GM12872 (cell line): ENCODE measurements around the gene LIPF.

ENCODE experiments used
- TF ChIP-seq, protein P1 (sequence below): IDR thresholded peaks from 3 replicates; pipeline ENCODE4 v1.5.1; 2011; ENCODE audit warnings: low read depth, mild to moderate bottlenecking, low read length, moderate library complexity; ENCODE audit not compliant: insufficient read depth

Gene LIPF

GRCh38 chr10:88640186-88640585 is 24.1 kb upstream of the LIPF start:
- TF ChIP-seq, protein P1, sequence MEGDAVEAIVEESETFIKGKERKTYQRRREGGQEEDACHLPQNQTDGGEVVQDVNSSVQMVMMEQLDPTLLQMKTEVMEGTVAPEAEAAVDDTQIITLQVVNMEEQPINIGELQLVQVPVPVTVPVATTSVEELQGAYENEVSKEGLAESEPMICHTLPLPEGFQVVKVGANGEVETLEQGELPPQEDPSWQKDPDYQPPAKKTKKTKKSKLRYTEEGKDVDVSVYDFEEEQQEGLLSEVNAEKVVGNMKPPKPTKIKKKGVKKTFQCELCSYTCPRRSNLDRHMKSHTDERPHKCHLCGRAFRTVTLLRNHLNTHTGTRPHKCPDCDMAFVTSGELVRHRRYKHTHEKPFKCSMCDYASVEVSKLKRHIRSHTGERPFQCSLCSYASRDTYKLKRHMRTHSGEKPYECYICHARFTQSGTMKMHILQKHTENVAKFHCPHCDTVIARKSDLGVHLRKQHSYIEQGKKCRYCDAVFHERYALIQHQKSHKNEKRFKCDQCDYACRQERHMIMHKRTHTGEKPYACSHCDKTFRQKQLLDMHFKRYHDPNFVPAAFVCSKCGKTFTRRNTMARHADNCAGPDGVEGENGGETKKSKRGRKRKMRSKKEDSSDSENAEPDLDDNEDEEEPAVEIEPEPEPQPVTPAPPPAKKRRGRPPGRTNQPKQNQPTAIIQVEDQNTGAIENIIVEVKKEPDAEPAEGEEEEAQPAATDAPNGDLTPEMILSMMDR = no peak

DNA sequence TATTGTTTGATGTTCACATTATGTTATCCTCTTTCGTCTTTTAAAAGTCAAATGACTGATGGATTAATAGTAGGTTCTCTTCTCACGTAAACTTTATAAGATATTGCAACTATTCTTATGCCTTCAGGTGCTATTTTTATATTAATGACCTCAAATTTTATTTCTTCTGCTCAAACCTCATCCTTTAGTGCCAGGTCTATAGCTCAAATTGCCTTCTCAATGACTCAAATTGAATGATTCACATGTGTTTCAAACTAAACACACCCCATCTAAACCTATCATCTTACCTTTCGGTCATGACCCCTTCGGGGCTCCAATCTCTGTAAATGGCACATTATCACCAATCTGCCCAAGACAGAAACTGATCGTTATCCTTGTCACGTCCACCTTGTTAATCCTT is 22.0 kb upstream of the LIPF start:
- TF ChIP-seq, protein P1 = no peak

- TF ChIP-seq, protein P1 = no peak
Observed at GRCh38 chr10:88642963-88643362, 21.3 kb upstream of the LIPF start.

DNA sequence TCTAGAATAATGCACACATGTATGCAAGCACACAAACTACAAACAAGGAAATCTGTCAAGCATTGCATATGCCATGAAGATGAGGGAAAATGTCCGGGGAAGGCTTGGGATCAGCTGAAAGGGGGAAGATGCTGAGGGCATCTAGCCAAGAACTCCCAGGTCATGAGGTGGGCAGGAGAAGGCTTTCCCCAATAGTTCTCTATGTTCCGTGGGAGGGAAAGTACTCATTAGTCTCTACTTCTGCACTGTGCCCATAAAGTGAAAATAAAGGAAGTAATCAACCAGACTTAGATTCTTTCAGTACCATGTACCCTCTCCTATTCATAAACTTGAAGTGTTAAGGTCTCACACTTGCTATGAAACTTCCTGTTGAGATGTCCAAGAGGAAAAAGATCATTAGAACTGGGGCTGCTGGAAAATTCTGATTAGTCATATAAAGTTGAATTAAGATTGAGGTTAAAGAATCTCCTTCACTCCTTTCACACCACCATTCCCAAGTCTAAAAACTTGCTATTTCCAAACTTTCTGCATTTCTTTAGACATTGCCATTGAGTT is 17.1 kb upstream of the LIPF start:
- TF ChIP-seq, protein P1 = no peak

- TF ChIP-seq, protein P1 = no peak
Observed at GRCh38 chr10:88651101-88651551, 13.1 kb upstream of the LIPF start.

DNA sequence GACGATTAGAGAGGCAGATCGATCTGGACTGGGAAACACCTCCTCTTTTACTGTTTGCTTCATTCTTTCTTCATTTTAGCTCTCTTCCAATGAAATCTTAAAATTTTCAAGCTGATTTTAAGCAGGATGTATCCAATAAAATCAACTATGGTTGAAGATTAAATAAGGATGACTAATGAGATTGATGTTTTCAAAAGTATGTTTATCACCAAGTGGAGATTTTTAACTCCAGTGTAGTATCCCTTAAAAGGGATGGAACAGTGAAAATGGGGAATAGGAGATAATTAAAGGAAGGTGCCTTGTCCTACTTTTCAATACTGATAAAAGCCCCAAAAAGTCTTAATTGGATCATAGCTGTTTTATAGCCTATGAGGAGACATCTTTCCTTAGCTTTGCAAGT is 11.6 kb upstream of the LIPF start:
- TF ChIP-seq, protein P1 = no peak

DNA sequence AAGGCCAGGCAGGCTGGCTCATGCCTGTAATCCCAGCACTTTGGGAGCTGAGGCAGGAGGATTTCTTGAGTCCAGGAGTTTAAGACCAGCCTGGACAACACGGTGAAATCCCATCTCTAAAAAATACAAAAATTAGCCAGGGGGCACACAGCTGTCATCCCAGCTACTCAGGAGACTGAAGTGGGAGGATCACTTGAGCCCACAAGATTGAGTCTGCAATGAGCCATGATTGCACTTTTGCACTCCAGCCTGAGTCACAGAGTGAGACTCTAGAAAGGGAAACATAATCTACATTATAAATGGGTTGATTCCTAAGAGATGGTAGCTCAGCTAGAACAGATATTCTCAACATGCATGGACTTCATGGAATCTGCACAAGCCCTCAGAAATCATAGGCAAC is 6.3 kb upstream of the LIPF start:
- TF ChIP-seq, protein P1 = no peak
